HepG2 (cell line): ENCODE results near the gene TTLL13. TPM values are rescaled to one million over a fixed set of nuclear protein-coding genes. Genes with fewer than 3 reads are reported as not detected.
A peak's percentile ranks its signal among the peaks of the same experiment; 100 is the strongest.

Experiments used
- HNF4A ChIP-seq: sonication (generic); formaldehyde crosslinking; IDR thresholded peaks from 2 replicates; pipeline ENCODE4 v1.4.0; 2020; ENCODE audit warnings: missing genetic modification reagents
- HNF4G ChIP-seq, 2 experiments: sonication (generic) in 1 of 2; formaldehyde crosslinking in 1 of 2; IDR thresholded peaks; 2 replicates each; pipeline versions ENCODE4 v1.4.0 to v1.6.1; 2011 to 2020; ENCODE audit warnings: borderline replicate concordance in 2 of 2, low read depth in 2 of 2, mild to moderate bottlenecking in 2 of 2, low read length in 1 of 2, missing genetic modification reagents in 1 of 2, moderate library complexity in 1 of 2
- RXRA ChIP-seq: sonication (generic); formaldehyde crosslinking; IDR thresholded peaks from 2 replicates; pipeline ENCODE4 v1.5.1; 2020; ENCODE audit warnings: missing genetic modification reagents
- SMAD9 ChIP-seq: sonication (generic); formaldehyde crosslinking; IDR thresholded peaks from 2 replicates; pipeline ENCODE4 v1.5.1; 2020; ENCODE audit warnings: mild to moderate bottlenecking, missing genetic modification reagents
- ZMYM3 ChIP-seq: sonication (generic); formaldehyde crosslinking; IDR thresholded peaks from 2 replicates; pipeline ENCODE4 v1.5.1; 2020; ENCODE audit warnings: mild to moderate bottlenecking, missing genetic modification reagents
- ZNF367 ChIP-seq: sonication (generic); formaldehyde crosslinking; IDR thresholded peaks from 2 replicates; pipeline ENCODE4 v1.4.0; 2020; ENCODE audit warnings: missing genetic modification reagents, borderline replicate concordance
- ZNF563 ChIP-seq: sonication (generic); formaldehyde crosslinking; IDR thresholded peaks from 2 replicates; pipeline ENCODE4 v1.8.0; 2022; ENCODE audit warnings: mild to moderate bottlenecking, moderate library complexity, missing genetic modification reagents
- ZNF576 ChIP-seq: sonication (generic); formaldehyde crosslinking; IDR thresholded peaks from 2 replicates; pipeline ENCODE4 v1.4.0; 2020; ENCODE audit warnings: mild to moderate bottlenecking, missing genetic modification reagents
- ZNF605 ChIP-seq: sonication (generic); formaldehyde crosslinking; IDR thresholded peaks from 2 replicates; pipeline ENCODE4 v1.8.0; 2022; ENCODE audit warnings: mild to moderate bottlenecking, missing genetic modification reagents
- ZNF629 ChIP-seq: sonication (generic); formaldehyde crosslinking; conservative IDR thresholded peaks from 2 replicates; pipeline ENCODE4 v1.5.0; 2020; ENCODE audit warnings: missing genetic modification reagents
- ZNF737 ChIP-seq: sonication (generic); formaldehyde crosslinking; IDR thresholded peaks from 2 replicates; pipeline ENCODE4 v1.5.0; 2020; ENCODE audit warnings: missing genetic modification reagents, mild to moderate bottlenecking, borderline replicate concordance
- polyA plus RNA-seq, 8 experiments: library from polyadenylated mRNA; depleted of rRNA in 3 of 8; stranded (reverse) in 7 of 8; unstranded in 1 of 8; fragments of >200 nt; fragmentation: Illumina TruSeq in 4 of 8; extraction: Trizol in 4 of 8; gene quantifications; 2 replicates each; pipeline versions ENCODE4 v1.2.1 to v1.2.3, GENCODE V29; 2011 to 2016; ENCODE audit warnings: low read depth in 4 of 8, missing spikeins in 1 of 8, mixed read lengths in 1 of 8; ENCODE audit not compliant: insufficient read depth in 1 of 8
- total RNA-seq, 5 experiments: library from RNA; depleted of rRNA; stranded (reverse); fragments of >200 nt; fragmentation: Illumina TruSeq; extraction: Trizol; gene quantifications; 2 replicates each; pipeline ENCODE4 v1.2.3, GENCODE V29; 2016; ENCODE audit warnings: low read depth in 1 of 5
- TF ChIP-seq, protein P1 (sequence below), 2 experiments: IDR thresholded peaks; 2 replicates each; pipeline ENCODE4 v1.6.1; 2011 to 2012; ENCODE audit warnings: low read length in 2 of 2, borderline replicate concordance in 1 of 2, low read depth in 1 of 2, mild to moderate bottlenecking in 1 of 2, moderate library complexity in 1 of 2
- TF ChIP-seq, protein P2 (sequence below): sonication (generic); formaldehyde crosslinking; IDR thresholded peaks from 2 replicates; pipeline ENCODE4 v1.4.0; 2020; ENCODE audit warnings: missing genetic modification reagents, mild to moderate bottlenecking, borderline replicate concordance
- TF ChIP-seq, protein P3 (sequence below): sonication (generic); formaldehyde crosslinking; conservative IDR thresholded peaks from 2 replicates; pipeline ENCODE4 v1.4.0; 2020; ENCODE audit warnings: missing genetic modification reagents

The TTLL13 gene
- total and polyA plus RNA-seq, 2 of the 13 experiments (the other 11 are each of a cell fraction or from before 2014, with no cell fraction given) = 0.07 to 0.29 TPM

- TF ChIP-seq ZMYM3 (CRISPR knock-in tag) = peak; percentile 26; the same call in 1 of the 2 replicates
- TF ChIP-seq ZNF576 = no peak
- no peak for TF ChIP-seq ZNF605
- TF ChIP-seq, protein P1, sequence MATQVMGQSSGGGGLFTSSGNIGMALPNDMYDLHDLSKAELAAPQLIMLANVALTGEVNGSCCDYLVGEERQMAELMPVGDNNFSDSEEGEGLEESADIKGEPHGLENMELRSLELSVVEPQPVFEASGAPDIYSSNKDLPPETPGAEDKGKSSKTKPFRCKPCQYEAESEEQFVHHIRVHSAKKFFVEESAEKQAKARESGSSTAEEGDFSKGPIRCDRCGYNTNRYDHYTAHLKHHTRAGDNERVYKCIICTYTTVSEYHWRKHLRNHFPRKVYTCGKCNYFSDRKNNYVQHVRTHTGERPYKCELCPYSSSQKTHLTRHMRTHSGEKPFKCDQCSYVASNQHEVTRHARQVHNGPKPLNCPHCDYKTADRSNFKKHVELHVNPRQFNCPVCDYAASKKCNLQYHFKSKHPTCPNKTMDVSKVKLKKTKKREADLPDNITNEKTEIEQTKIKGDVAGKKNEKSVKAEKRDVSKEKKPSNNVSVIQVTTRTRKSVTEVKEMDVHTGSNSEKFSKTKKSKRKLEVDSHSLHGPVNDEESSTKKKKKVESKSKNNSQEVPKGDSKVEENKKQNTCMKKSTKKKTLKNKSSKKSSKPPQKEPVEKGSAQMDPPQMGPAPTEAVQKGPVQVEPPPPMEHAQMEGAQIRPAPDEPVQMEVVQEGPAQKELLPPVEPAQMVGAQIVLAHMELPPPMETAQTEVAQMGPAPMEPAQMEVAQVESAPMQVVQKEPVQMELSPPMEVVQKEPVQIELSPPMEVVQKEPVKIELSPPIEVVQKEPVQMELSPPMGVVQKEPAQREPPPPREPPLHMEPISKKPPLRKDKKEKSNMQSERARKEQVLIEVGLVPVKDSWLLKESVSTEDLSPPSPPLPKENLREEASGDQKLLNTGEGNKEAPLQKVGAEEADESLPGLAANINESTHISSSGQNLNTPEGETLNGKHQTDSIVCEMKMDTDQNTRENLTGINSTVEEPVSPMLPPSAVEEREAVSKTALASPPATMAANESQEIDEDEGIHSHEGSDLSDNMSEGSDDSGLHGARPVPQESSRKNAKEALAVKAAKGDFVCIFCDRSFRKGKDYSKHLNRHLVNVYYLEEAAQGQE (IDR thresholded peaks at IDR 0.05; ENCODE audit: borderline replicate concordance in 1 of 2, low read depth in 1 of 2, low read length in 2 of 2) = no peak
- TF ChIP-seq HNF4G (IDR thresholded peaks at IDR 0.05; ENCODE audit: borderline replicate concordance, low read depth, low read length) = 0 out of 2 replicates have a peak, but pooled peaks have one; percentile 22
- no peak for TF ChIP-seq HNF4G (CRISPR knock-in tag; IDR thresholded peaks at IDR 0.05; ENCODE audit: borderline replicate concordance, low read depth)
- TF ChIP-seq, protein P2, sequence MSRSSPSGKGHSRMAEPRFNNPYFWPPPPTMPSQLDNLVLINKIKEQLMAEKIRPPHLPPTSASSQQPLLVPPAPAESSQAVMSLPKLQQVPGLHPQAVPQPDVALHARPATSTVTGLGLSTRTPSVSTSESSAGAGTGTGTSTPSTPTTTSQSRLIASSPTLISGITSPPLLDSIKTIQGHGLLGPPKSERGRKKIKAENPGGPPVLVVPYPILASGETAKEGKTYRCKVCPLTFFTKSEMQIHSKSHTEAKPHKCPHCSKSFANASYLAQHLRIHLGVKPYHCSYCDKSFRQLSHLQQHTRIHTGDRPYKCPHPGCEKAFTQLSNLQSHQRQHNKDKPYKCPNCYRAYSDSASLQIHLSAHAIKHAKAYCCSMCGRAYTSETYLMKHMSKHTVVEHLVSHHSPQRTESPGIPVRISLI (CRISPR knock-in tag) = 0 out of 2 replicates have a peak, but pooled peaks have one; percentile 20
- TF ChIP-seq, protein P3, sequence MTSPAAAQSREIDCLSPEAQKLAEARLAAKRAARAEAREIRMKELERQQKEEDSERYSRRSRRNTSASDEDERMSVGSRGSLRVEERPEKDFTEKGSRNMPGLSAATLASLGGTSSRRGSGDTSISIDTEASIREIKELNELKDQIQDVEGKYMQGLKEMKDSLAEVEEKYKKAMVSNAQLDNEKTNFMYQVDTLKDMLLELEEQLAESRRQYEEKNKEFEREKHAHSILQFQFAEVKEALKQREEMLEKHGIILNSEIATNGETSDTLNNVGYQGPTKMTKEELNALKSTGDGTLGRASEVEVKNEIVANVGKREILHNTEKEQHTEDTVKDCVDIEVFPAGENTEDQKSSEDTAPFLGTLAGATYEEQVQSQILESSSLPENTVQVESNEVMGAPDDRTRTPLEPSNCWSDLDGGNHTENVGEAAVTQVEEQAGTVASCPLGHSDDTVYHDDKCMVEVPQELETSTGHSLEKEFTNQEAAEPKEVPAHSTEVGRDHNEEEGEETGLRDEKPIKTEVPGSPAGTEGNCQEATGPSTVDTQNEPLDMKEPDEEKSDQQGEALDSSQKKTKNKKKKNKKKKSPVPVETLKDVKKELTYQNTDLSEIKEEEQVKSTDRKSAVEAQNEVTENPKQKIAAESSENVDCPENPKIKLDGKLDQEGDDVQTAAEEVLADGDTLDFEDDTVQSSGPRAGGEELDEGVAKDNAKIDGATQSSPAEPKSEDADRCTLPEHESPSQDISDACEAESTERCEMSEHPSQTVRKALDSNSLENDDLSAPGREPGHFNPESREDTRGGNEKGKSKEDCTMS = no peak
- TF ChIP-seq ZNF737 (CRISPR knock-in tag) = no peak
- no peak for TF ChIP-seq ZNF563 (CRISPR knock-in tag)
- no peak for TF ChIP-seq SMAD9
- TF ChIP-seq ZNF367 (CRISPR knock-in tag) = no peak
- TF ChIP-seq ZNF629 = peak; percentile 66
- no peak for TF ChIP-seq RXRA (CRISPR knock-in tag)
- peak; percentile 69 for TF ChIP-seq HNF4A
Measured at GRCh38 chr15:90243943-90244639, 5.3 kb upstream of the TTLL13 start (continued).
